Measurements from ENCODE around the gene MAMSTR. TPM values are rescaled to one million over a fixed set of nuclear protein-coding genes. Genes with fewer than 3 reads are reported as not detected.

Gene MAMSTR
- total RNA-seq, 1 donor from 2014 or later = 2.1 TPM

GRCh38 chr19:48678201-48678600 is 41.3 kb downstream of the MAMSTR start:
- H3K4me1 Mint-ChIP-seq (ENCODE audit: low read depth) = peaks cover 3% of the 10 kb centered on the region
- DNase-seq (ENCODE audit: low spot score, unreplicated experiment) = no peak
- H3K36me3 Mint-ChIP-seq (ENCODE audit: insufficient read depth) = no peaks in the 10 kb centered on the region
- no peaks in the 10 kb centered on the region for H3K9me3 Mint-ChIP-seq (ENCODE audit: low read depth)
- TF ChIP-seq, protein P1, sequence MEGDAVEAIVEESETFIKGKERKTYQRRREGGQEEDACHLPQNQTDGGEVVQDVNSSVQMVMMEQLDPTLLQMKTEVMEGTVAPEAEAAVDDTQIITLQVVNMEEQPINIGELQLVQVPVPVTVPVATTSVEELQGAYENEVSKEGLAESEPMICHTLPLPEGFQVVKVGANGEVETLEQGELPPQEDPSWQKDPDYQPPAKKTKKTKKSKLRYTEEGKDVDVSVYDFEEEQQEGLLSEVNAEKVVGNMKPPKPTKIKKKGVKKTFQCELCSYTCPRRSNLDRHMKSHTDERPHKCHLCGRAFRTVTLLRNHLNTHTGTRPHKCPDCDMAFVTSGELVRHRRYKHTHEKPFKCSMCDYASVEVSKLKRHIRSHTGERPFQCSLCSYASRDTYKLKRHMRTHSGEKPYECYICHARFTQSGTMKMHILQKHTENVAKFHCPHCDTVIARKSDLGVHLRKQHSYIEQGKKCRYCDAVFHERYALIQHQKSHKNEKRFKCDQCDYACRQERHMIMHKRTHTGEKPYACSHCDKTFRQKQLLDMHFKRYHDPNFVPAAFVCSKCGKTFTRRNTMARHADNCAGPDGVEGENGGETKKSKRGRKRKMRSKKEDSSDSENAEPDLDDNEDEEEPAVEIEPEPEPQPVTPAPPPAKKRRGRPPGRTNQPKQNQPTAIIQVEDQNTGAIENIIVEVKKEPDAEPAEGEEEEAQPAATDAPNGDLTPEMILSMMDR (IDR thresholded peaks at IDR 0.05; ENCODE audit: unreplicated experiment) = no peak
- H3K27ac Mint-ChIP-seq = no peak overlapping the region
- peaks cover 24% of the 10 kb centered on the region for H3K27me3 Mint-ChIP-seq
- no peak overlapping the region for H3K4me3 Mint-ChIP-seq (ENCODE audit: low read depth)

DNA sequence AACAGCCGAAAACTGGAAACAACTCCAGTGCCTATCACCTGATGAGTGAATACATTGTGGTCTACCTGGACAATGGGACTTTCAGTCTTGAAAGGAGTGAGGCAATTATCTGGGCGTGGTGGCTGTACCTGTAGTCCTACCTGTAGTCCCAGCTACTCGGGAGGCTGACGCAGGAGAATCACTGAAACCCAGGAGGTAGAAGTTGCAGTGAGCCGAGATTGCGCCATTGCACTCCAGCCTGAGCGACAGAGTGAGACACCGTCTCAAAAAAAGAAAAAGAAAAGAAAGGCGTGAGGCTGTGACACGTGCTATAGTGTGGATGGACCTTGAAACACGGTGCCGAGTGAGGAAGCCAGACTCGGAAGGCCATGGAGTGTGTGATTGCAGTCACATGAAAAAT is 42.6 kb downstream of the MAMSTR start:
- no peak for DNase-seq (ENCODE audit: low spot score, unreplicated experiment)
- H3K36me3 Mint-ChIP-seq (ENCODE audit: insufficient read depth) = no peaks in the 10 kb centered on the region
- no peak overlapping the region for H3K27ac Mint-ChIP-seq
- no peaks in the 10 kb centered on the region for H3K9me3 Mint-ChIP-seq (ENCODE audit: low read depth)
- H3K4me1 Mint-ChIP-seq (ENCODE audit: low read depth) = peaks cover 3% of the 10 kb centered on the region
- no peak overlapping the region for H3K4me3 Mint-ChIP-seq (ENCODE audit: low read depth)
- TF ChIP-seq, protein P1 (IDR thresholded peaks at IDR 0.05; ENCODE audit: unreplicated experiment) = no peak
- H3K27me3 Mint-ChIP-seq = peaks cover 27% of the 10 kb centered on the region

- H3K27me3 Mint-ChIP-seq = peaks cover 27% of the 10 kb centered on the region
- H3K27ac Mint-ChIP-seq = no peak overlapping the region
- TF ChIP-seq, protein P1 (IDR thresholded peaks at IDR 0.05; ENCODE audit: unreplicated experiment) = no peak
- no peaks in the 10 kb centered on the region for H3K36me3 Mint-ChIP-seq (ENCODE audit: insufficient read depth)
- peaks cover 3% of the 10 kb centered on the region for H3K4me1 Mint-ChIP-seq (ENCODE audit: low read depth)
- DNase-seq (ENCODE audit: low spot score, unreplicated experiment) = no peak
- no peak overlapping the region for H3K4me3 Mint-ChIP-seq (ENCODE audit: low read depth)
- no peaks in the 10 kb centered on the region for H3K9me3 Mint-ChIP-seq (ENCODE audit: low read depth)
Measured at GRCh38 chr19:48676487-48676886, 43.0 kb downstream of the MAMSTR start.

DNA sequence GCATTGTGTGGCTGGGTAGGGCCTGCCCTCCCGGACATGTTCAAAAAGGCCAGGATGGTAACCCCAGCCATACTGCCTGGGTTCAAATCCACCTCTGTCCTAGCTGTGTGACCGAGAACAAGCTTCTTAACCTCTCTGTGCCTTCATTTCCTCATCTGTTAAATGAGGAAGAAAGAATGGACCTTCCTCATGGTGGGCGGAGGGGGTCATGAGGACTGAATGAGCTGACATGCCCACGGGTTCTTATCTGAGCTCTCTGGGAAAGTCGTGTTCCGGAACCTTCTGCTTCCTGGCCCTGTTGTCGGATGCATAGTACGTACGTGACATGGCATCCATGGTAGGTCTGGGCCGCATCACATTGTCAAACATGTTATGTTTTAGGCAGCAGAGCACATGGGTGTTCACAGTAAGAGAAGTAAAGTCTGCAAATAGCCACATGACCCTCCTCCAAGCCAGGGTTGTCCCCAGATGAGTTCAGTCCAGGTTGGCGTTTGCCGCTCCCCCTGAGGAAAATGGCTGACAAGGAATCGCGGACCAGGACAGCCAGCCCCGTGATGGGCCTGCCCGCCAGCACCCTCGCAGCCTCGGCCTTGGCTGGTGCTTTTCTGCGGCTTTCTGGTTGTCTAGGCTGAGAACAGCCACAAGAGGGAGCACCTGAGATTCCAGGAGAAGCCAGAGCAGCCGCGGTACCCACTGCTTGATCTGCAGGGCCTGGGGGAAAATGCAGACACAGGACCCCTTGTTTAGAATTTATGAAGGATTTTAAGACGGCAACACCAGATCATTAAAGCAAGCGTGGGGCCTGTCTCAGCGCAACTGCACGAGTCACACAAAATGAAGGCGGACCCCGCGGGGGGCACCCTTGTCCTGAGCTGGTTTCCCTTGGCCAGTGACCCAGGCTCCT is 44.4 kb downstream of the MAMSTR start:
- TF ChIP-seq, protein P1 (IDR thresholded peaks at IDR 0.05; ENCODE audit: unreplicated experiment) = peak; percentile 85
- DNase-seq (ENCODE audit: low spot score, unreplicated experiment) = peak; percentile 70
- H3K9me3 Mint-ChIP-seq (ENCODE audit: low read depth) = no peaks in the 10 kb centered on the region
- peaks cover 6% of the 10 kb centered on the region for H3K4me1 Mint-ChIP-seq (ENCODE audit: low read depth)
- H3K4me3 Mint-ChIP-seq (ENCODE audit: low read depth) = no peak overlapping the region
- H3K36me3 Mint-ChIP-seq (ENCODE audit: insufficient read depth) = no peaks in the 10 kb centered on the region
- H3K27ac Mint-ChIP-seq = no peak overlapping the region
- H3K27me3 Mint-ChIP-seq = peaks cover 27% of the 10 kb centered on the region

GRCh38 chr19:48674216-48674809 is 45.2 kb downstream of the MAMSTR start:
- Mint-ChIP-seq H3K27ac (no peak overlapping the region), H3K9me3 (ENCODE audit: low read depth) (no peaks in the 10 kb centered on the region), H3K4me3 (ENCODE audit: low read depth) (no peak overlapping the region), H3K36me3 (ENCODE audit: insufficient read depth) (no peaks in the 10 kb centered on the region), H3K27me3 (peaks cover 27% of the 10 kb centered on the region), H3K4me1 (ENCODE audit: low read depth) (peaks cover 6% of the 10 kb centered on the region)
- TF ChIP-seq, protein P1 (IDR thresholded peaks at IDR 0.05; ENCODE audit: unreplicated experiment) = no peak
- no peak for DNase-seq (ENCODE audit: low spot score, unreplicated experiment)
